ENCODE data around the gene MICB. TPM values are rescaled to one million over a fixed set of nuclear protein-coding genes. Genes with fewer than 3 reads are reported as not detected.
"Not testable (repeated sequence)": the region's sequence is repeated elsewhere in the genome, so short reads cannot be mapped to it uniquely, and the experiment has no call there.

Gene MICB
- total RNA-seq, 5 donors from 2014 or later (not counting 1 experiment from before 2014, with no cell fraction given), result 15.7 to 21.7 (median 16.1) TPM

DNA sequence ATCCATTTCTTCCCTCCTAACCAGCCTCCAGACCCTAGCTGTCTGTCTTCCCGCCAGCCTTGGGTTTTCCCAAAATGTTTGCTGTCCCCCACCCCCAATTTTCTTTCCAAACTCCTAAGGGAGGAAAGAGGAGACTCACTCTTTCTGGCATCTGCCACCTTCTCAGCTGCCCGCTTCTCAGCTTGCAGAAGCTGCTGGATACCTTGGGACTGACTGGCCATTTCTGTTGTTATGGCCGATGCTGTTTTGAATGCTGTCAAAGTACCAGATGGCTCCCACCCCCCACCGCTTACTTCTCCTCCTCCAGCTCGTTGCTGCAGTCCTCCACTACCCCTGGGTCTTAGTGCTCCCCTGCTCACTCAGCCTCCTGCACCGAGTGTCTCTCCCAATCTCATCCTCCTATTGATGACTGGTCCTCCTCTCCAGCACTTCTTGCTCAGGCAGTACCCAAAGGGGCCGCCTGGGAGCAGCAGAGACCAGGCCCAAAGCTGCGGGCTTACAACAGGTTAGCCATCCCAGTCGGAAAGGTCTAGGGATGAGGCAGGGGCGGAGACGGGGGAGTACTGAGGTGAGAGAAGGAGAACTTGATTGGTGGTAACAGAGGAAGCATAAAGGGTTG lies 48.5 kb downstream of the MICB start, which contains the start of gene ATP6V1G2:
Gene ATP6V1G2, minus strand, starts transcription at position 270 of the 619 bp plus-strand sequence. Its CDS starts 49 bp downstream, at position 221.
- Mint-ChIP-seq H3K4me3 (peak within 1 kb of the TSS; percentile 84 to 88 (median 88)), H3K27ac (peak within 1 kb of the TSS; percentile 88 to 92), H3K4me1 (peaks cover 42 to 44% (median 42%) of the 10 kb centered on the region in 3 donors), H3K9me3 (no peaks in the 10 kb centered on the region), H3K27me3 (no peaks in the 10 kb centered on the region), H3K36me3 (no peaks in the 10 kb centered on the region)
- Histone ChIP-seq H3K9me3 (no peaks in the 10 kb centered on the region), H3K4me3 (ENCODE audit: control insufficient read depth in 1 of 2, extremely low read depth in 1 of 2, low read length in 1 of 2) (peak within 1 kb of the TSS; percentile 46 to 49), H3K36me3 (ENCODE audit: control insufficient read depth in 2 of 2, extremely low read depth in 1 of 2, insufficient read depth in 1 of 2, low read length in 1 of 2) (peaks cover 0 to 8% of the 10 kb centered on the region in 2 donors), H3K27ac (ENCODE audit: low read length) (peak within 1 kb of the TSS; percentile 82), H3K27me3 (replicated peaks in 1 of 2; ENCODE audit: control insufficient read depth in 2 of 2, extremely low read depth in 1 of 2, insufficient read depth in 2 of 2, low read length in 1 of 2) (no peaks in the 10 kb centered on the region), H3K4me1 (ENCODE audit: control insufficient read depth in 1 of 2, extremely low read depth in 1 of 2, insufficient read depth in 2 of 2, low read length in 2 of 2) (peaks cover 13 to 40% of the 10 kb centered on the region in 2 experiments)
- DNase-seq, result peak; percentile 61 to 87 (median 74)
- POLR2A ChIA-PET, result interaction anchor here in 1 of 2 donors (0.7 kb wide), 1 partner anchor 27 kb away, joined by 7 read pairs; no protein-coding TSS in a partner anchor
- CTCF ChIA-PET, result interaction anchor here (0.7 to 7.0 kb wide), 5 partner anchors 29 to 284 kb away, joined by 3 to 244 read pairs (median 6); partner anchors contain the start of genes NCR3 (in 1 of the 2) and TNF (in 1 of the 2)
- ATAC-seq (replicated peaks in 1 of 4), result peak; percentile 47 to 52 (median 50)
- WGBS (ENCODE audit: insufficient coverage), result 17% methylated on average over 7 of the region's 11 CpGs

DNA sequence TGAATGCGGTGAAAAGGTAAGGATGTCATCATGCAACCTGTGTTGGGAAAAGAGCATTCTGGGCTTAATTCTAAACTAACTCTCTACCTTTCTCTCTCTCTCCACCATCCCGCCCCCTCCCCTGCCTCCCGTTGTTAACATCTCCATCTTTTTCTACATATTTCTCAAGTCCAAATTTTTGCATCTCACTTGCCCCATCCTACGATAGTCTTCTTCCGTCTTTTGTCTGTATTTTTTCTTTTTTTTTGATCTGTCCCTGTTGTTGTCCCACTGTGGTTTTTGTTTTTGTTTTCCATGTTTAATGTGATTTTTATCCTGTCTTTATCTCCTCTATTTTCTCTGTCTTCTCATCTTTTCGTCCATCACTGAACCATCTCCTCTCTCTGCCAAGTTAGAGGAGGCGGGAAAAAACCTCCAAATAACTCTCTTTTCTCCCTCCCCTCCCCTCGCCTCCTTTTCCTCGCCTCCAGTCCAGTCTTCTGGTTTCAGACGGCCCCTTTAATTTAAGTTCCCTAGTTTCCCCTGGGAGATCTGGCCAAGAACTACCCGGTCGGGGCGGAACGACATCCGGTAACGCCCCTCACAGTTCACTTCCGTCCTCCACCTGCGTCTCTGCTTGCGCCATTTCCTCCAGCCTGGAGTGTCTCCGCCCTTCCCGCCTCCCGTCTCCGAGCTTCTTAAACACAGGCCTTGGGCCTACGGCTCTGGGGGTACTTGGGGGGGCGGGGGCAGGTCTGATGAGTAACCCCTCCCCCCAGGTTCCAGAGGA lies 49.2 kb downstream of the MICB start, which contains the start of gene NFKBIL1:
Gene NFKBIL1, plus strand, starts transcription at position 651 of the 769 bp plus-strand sequence. Its CDS starts 87 bp downstream, at position 738.
- H3K9me3 ChIP-seq, result no peaks in the 10 kb centered on the region
- Mint-ChIP-seq H3K27me3 (no peaks in the 10 kb centered on the region), H3K27ac (peak within 1 kb of the TSS; percentile 88 to 92), H3K4me1 (peaks cover 39 to 45% (median 41%) of the 10 kb centered on the region in 3 donors), H3K4me3 (peak within 1 kb of the TSS; percentile 84 to 88 (median 88)), H3K9me3 (no peaks in the 10 kb centered on the region), H3K36me3 (no peaks in the 10 kb centered on the region)
- DNase-seq, result peak; percentile 69 to 95 (median 86)
- CTCF ChIA-PET, result interaction anchor here in 1 of 2 donors (0.6 to 7.0 kb wide), 5 partner anchors 33 to 260 kb away, joined by 3 to 244 read pairs (median 8); partner anchors contain the start of genes LTB and NCR3
- H3K27me3 ChIP-seq (replicated peaks in 1 of 2; ENCODE audit: control insufficient read depth in 2 of 2, extremely low read depth in 1 of 2, insufficient read depth in 2 of 2, low read length in 1 of 2), result no peaks in the 10 kb centered on the region
- 0% methylated on average over 13 of the region's 25 CpGs for WGBS (ENCODE audit: insufficient coverage)
- H3K4me3 ChIP-seq (ENCODE audit: control insufficient read depth in 1 of 2, extremely low read depth in 1 of 2, low read length in 1 of 2), result peak within 1 kb of the TSS; percentile 46 to 49
- ATAC-seq (replicated peaks in 1 of 4), result peak; percentile 85 to 90 (median 88)
- peaks cover 0 to 8% of the 10 kb centered on the region in 2 donors for H3K36me3 ChIP-seq (ENCODE audit: control insufficient read depth in 2 of 2, extremely low read depth in 1 of 2, insufficient read depth in 1 of 2, low read length in 1 of 2)
- POLR2A ChIA-PET, result interaction anchor here (0.6 to 1.0 kb wide), 4 partner anchors 27 to 933 kb away, joined by 3 to 11 read pairs (median 6); partner anchors contain the start of gene NEU1 (in 1 of the 2)
- H3K4me1 ChIP-seq (ENCODE audit: control insufficient read depth in 1 of 2, extremely low read depth in 1 of 2, insufficient read depth in 2 of 2, low read length in 2 of 2), result peaks cover 13 to 44% of the 10 kb centered on the region in 2 experiments
- peak within 1 kb of the TSS; percentile 82 for H3K27ac ChIP-seq (ENCODE audit: low read length)

DNA sequence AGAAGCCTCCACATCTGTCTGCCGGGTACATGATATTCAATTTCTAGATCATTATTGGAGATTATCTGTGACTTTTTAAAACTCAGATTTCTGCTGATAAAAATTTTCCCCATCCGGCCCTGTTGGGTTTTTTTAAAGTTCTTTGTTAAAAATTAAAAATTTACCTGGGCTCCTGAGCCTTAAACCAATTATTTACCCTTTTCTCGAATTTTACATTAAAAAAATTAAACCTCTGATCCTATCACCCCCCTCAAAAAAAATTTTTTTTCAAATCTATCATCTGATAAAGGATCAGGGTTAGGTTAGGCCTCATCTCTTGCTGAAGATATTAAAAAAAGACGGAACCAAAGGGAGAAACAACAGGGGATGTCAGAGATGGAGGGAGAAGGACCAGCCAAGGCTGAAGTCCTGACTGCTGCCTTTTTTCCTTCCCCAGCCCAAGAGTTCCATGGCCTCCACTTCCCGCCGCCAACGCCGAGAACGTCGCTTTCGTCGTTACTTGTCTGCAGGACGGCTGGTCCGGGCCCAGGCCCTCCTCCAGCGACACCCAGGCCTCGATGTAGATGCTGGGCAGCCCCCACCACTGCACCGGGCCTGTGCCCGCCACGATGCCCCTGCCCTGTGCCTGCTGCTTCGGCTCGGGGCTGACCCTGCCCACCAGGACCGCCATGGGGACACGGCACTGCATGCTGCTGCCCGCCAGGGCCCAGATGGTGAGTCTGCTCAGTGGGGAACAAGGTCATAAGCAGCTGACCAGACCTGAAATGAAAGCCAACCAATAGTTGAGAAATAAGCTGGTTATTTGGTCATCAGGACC lies 50.0 kb downstream of the MICB start:
- H3K27me3 ChIP-seq (replicated peaks in 1 of 2; ENCODE audit: control insufficient read depth in 2 of 2, extremely low read depth in 1 of 2, insufficient read depth in 2 of 2, low read length in 1 of 2), result no peaks in the 10 kb centered on the region
- Mint-ChIP-seq H3K9me3 (no peaks in the 10 kb centered on the region), H3K36me3 (no peaks in the 10 kb centered on the region), H3K27me3 (no peaks in the 10 kb centered on the region), H3K4me1 (peaks cover 31 to 38% (median 34%) of the 10 kb centered on the region in 3 donors), H3K27ac (peak overlapping the region; percentile 88 to 92), H3K4me3 (peak overlapping the region; percentile 84 to 88 (median 88))
- H3K9me3 ChIP-seq, result no peaks in the 10 kb centered on the region
- 96% methylated on average over 20 of the region's 24 CpGs for WGBS (ENCODE audit: insufficient coverage)
- DNase-seq (no peak), ATAC-seq (replicated peaks in 1 of 4) (no peak)
- ChIA-PET CTCF (interaction anchor here (0.6 to 7.0 kb wide), 17 partner anchors 21 to 259 kb away, joined by 3 to 244 read pairs (median 5); partner anchors contain the start of genes NCR3 (in 2 of the 2), LTB (in 1 of the 2), MSH5 (in 1 of the 2) and TNF (in 1 of the 2)), POLR2A (interaction anchor here (0.6 to 1.0 kb wide), 5 partner anchors 35 to 934 kb away, joined by 3 to 11 read pairs (median 3); partner anchors contain the start of genes NCR3 (in 1 of the 2) and NEU1 (in 1 of the 2))
- peaks cover 0 to 8% of the 10 kb centered on the region in 2 donors for H3K36me3 ChIP-seq (ENCODE audit: control insufficient read depth in 2 of 2, extremely low read depth in 1 of 2, insufficient read depth in 1 of 2, low read length in 1 of 2)
- H3K4me1 ChIP-seq (ENCODE audit: control insufficient read depth in 1 of 2, extremely low read depth in 1 of 2, insufficient read depth in 2 of 2, low read length in 2 of 2), result peaks cover 13 to 36% of the 10 kb centered on the region in 2 experiments
- H3K4me3 ChIP-seq (ENCODE audit: control insufficient read depth in 1 of 2, extremely low read depth in 1 of 2, low read length in 1 of 2), result peak overlapping the region in 1 of 2 donors; percentile 46
- peak overlapping the region; percentile 82 for H3K27ac ChIP-seq (ENCODE audit: low read length)

DNA sequence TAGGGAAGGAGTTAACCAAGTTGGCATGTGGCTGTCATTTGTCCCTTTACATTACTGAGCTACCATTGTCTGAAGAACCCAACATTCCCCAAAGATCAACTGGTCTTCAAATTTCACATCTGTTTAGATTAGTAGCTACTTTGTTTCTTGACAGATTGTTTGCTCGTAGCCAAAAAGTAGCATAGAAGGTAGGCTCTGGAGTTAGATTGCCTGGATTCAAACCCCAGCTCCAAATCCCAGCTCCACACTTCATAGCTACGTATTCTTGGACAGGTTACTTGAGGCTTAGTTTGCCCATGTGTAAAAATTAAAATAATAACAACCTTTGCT lies 50.6 kb downstream of the MICB start:
- H3K27me3 ChIP-seq (replicated peaks in 1 of 2; ENCODE audit: control insufficient read depth in 2 of 2, extremely low read depth in 1 of 2, insufficient read depth in 2 of 2, low read length in 1 of 2), result no peaks in the 10 kb centered on the region
- Mint-ChIP-seq H3K4me1 (peaks cover 26 to 34% (median 29%) of the 10 kb centered on the region in 3 donors), H3K27ac (peak overlapping the region; percentile 48 to 88), H3K4me3 (peak overlapping the region in 2 of 3 donors; percentile 88), H3K27me3 (no peaks in the 10 kb centered on the region), H3K36me3 (no peaks in the 10 kb centered on the region), H3K9me3 (no peaks in the 10 kb centered on the region)
- DNase-seq (no peak), ATAC-seq (replicated peaks in 1 of 4) (no peak)
- H3K9me3 ChIP-seq, result no peaks in the 10 kb centered on the region
- no peak overlapping the region for H3K4me3 ChIP-seq (ENCODE audit: control insufficient read depth in 1 of 2, extremely low read depth in 1 of 2, low read length in 1 of 2)
- H3K36me3 ChIP-seq (ENCODE audit: control insufficient read depth in 2 of 2, extremely low read depth in 1 of 2, insufficient read depth in 1 of 2, low read length in 1 of 2), result peaks cover 0 to 8% of the 10 kb centered on the region in 2 donors
- WGBS (ENCODE audit: insufficient coverage), result no CpG with 5 or more reads among the region's 2 CpGs
- peak overlapping the region; percentile 82 for H3K27ac ChIP-seq (ENCODE audit: low read length)
- H3K4me1 ChIP-seq (ENCODE audit: control insufficient read depth in 1 of 2, extremely low read depth in 1 of 2, insufficient read depth in 2 of 2, low read length in 2 of 2), result peaks cover 11 to 35% of the 10 kb centered on the region in 2 experiments
- ChIA-PET POLR2A (interaction anchor here (0.6 to 1.0 kb wide), 3 partner anchors 45 to 274 kb away, joined by 3 read pairs; partner anchors contain the start of gene NCR3 (in 1 of the 2)), CTCF (interaction anchor here (0.6 to 7.0 kb wide), 13 partner anchors 21 to 223 kb away, joined by 3 to 244 read pairs (median 5); partner anchors contain the start of genes NCR3 (in 2 of the 2), LTB (in 1 of the 2), MSH5 (in 1 of the 2) and TNF (in 1 of the 2))

- 19% methylated on average over 4 of the region's 5 CpGs for WGBS (ENCODE audit: insufficient coverage)
- DNase-seq (peak in 34 of 35 experiments; percentile 37 to 83 (median 56)), ATAC-seq (replicated peaks in 1 of 4) (peak in 1 of 4 experiments; percentile 19)
- H3K9me3 ChIP-seq; H3K9me3 Mint-ChIP-seq; H3K36me3 ChIP-seq (ENCODE audit: control insufficient read depth in 2 of 2, extremely low read depth in 1 of 2, insufficient read depth in 1 of 2, low read length in 1 of 2); H3K36me3 Mint-ChIP-seq; H3K4me3 ChIP-seq (ENCODE audit: control insufficient read depth in 1 of 2, extremely low read depth in 1 of 2, low read length in 1 of 2); H3K4me3 Mint-ChIP-seq; H3K27me3 ChIP-seq (replicated peaks in 1 of 2; ENCODE audit: control insufficient read depth in 2 of 2, extremely low read depth in 1 of 2, insufficient read depth in 2 of 2, low read length in 1 of 2); H3K27me3 Mint-ChIP-seq; H3K27ac ChIP-seq (ENCODE audit: low read length): not testable (repeated sequence)
- ChIA-PET CTCF (interaction anchor here (0.6 to 7.0 kb wide), 18 partner anchors 9 to 294 kb away, joined by 3 to 244 read pairs (median 4); partner anchors contain the start of genes LTB (in 2 of the 2), DDX39B (in 1 of the 2), LST1 (in 1 of the 2) and NCR3 (in 1 of the 2)), POLR2A (interaction anchor here (0.9 to 1.3 kb wide), 4 partner anchors 10 to 46 kb away, joined by 3 to 8 read pairs (median 4); partner anchors contain the start of genes DDX39B (in 1 of the 2) and TNF (in 1 of the 2))
- Mint-ChIP-seq H3K27ac (peak overlapping the region; percentile 74 to 82), H3K4me1 (peaks cover 26 to 44% (median 39%) of the 10 kb centered on the region in 3 donors)
- H3K4me1 ChIP-seq (ENCODE audit: control insufficient read depth in 1 of 2, extremely low read depth in 1 of 2, insufficient read depth in 2 of 2, low read length in 2 of 2), result peaks cover 11 to 38% of the 10 kb centered on the region in 2 experiments
Measured at GRCh38 chr6:31551371-31551770, 53.4 kb downstream of the MICB start.

Measured in T-cell (primary cell).